Retinal pigment epithelial cell (primary cell): ENCODE results near the gene CTNNBL1.

Source experiments
- DNase-seq: peaks from one replicate; pipeline ENCODE4 v3.0.0-alpha.2; 2010; ENCODE audit warnings: low read depth
- H3K4me3 ChIP-seq: 2 replicates; pipeline ENCODE4 v1.5.1; 2011; ENCODE audit warnings: mild to moderate bottlenecking, low read length, control low read depth, moderate library complexity
- TF ChIP-seq, protein P1 (sequence below): conservative IDR thresholded peaks from 2 replicates; pipeline ENCODE4 v1.5.1; 2011; ENCODE audit warnings: low read depth, low read length, control low read depth, inconsistent platforms

The CTNNBL1 gene

DNA sequence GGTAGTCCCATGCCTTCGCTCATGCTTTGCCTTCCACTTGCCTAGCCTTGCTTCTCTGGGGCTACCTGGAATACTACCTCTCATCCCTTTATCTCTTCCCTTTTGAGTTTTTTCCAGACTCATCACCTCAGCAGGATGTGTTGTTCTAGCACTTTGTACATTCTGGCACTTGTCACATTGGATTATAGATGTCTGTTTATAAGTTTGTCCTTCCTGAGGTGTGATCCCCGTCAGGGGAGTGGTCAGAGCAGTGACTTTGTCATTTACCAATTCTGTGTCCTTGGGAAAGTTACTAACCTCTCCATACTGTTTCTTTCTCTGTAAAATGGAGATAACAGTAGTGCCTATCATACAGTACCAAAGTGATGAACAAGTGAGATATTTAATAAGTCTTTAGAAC is 66.5 kb downstream of the CTNNBL1 start:
- no peak for DNase-seq
- no peak overlapping the region for H3K4me3 ChIP-seq
- TF ChIP-seq, protein P1, sequence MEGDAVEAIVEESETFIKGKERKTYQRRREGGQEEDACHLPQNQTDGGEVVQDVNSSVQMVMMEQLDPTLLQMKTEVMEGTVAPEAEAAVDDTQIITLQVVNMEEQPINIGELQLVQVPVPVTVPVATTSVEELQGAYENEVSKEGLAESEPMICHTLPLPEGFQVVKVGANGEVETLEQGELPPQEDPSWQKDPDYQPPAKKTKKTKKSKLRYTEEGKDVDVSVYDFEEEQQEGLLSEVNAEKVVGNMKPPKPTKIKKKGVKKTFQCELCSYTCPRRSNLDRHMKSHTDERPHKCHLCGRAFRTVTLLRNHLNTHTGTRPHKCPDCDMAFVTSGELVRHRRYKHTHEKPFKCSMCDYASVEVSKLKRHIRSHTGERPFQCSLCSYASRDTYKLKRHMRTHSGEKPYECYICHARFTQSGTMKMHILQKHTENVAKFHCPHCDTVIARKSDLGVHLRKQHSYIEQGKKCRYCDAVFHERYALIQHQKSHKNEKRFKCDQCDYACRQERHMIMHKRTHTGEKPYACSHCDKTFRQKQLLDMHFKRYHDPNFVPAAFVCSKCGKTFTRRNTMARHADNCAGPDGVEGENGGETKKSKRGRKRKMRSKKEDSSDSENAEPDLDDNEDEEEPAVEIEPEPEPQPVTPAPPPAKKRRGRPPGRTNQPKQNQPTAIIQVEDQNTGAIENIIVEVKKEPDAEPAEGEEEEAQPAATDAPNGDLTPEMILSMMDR = no peak

DNA sequence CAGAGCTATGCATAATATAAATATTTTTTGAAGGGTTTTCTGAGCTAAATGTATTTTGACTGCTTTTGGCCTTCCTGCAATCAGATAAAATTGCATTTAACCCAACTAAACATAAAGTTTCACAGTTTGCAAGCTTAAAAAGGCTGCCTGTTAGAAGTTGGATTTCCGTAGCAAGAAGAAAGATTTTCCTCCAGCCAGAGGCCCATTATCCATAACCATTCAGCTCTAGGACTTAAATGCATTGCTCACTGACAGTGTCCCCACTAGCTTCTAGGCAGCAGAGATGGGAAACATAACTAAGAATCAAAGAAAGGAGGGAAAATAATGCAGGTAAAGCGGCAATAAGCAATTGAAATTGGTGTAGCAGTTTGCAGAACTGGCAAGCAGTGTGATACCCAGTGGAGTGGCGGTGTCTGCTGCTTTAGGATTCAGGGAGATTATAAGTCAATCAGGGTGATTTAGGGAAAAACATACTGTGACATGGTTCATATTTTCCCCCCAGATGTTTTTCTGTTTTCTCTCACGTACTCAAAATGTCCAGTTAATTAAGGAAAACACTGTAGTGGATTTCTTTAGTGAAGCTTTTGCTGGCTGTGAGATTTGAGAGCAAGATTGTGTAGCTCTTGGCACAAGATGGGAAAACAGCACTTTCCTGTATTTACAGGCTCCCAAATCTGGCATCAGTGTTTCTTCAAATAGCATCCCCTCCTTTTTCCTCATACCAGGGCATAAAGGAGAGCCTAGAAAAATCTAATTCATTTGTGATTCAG is 69.1 kb downstream of the CTNNBL1 start:
- no peak overlapping the region for H3K4me3 ChIP-seq
- no peak for DNase-seq
- TF ChIP-seq, protein P1 = no peak

DNA sequence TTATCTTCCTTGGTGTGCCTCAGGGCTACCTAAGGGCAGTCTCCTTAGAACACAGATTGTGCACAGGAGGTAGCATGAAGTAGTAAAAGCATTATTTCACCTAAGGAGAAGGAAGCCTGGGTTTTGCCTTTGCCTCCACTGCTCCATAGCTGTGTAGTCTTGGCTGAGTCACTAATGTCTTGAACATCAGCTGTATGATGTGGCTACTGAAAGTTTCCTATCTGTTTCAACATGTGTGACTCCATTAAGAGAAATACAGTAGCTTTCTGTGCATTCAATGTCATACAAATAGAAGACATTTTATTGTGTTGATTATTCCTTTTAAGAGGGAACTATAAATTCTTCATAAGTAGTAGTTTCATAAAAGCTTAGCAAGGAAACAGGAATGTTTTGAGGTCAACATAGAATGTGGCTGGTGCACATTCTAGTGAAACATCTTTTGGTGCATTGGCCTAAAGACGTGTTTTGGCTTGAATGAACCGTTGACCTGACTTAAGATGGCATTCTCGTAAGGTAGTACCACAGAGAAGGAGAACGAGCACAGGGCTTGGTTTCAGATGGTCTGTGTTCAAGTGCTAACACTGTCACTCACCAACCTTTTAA is 70.6 kb downstream of the CTNNBL1 start:
- TF ChIP-seq, protein P1 = no peak
- DNase-seq = no peak
- H3K4me3 ChIP-seq = no peak overlapping the region

DNA sequence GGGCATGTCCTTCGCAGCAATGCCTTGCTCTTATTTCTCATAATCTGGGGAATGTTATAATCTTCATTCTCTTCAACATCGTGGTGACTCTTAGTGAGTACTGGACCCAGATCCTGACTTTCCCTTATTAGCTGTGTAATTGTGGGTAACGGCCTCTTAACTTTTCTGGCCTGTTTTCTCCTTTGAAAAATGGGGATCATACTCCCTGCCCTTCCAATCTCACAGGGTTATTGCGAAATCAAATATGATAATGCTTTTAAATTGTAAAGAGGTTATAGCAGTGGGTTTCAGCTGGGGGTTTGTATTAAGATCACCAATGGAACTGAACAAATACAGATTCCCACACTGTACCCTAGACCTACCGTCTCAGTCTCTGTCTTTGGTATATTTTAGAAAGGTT is 77.1 kb downstream of the CTNNBL1 start:
- TF ChIP-seq, protein P1 = no peak
- no peak overlapping the region for H3K4me3 ChIP-seq
- DNase-seq = no peak

DNA sequence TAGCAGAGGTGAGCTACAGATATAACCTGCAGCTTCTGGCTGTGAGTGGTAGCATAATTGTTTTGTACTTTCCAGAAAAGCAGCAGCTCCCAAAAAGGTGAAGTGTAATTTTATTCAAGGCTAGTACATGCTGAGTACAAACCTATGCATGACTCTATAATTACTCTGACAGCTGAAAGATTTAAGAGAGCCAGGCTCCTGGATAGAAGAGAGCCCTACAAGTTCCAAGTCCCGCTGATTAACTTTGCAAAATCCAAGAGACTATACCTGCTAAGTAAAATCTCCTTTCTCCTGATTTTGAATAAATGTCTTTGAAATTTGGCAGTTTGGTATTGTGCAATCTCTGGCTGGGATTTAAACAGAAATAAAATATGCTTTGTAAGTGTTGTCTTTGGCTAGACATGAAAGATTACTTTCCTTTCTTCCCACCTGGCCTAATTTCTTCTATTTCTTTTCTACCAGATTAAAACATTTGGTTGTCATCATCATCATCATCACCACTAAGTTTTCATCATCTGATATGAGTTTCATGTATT is 79.5 kb downstream of the CTNNBL1 start:
- TF ChIP-seq, protein P1 = no peak
- no peak overlapping the region for H3K4me3 ChIP-seq
- no peak for DNase-seq

DNA sequence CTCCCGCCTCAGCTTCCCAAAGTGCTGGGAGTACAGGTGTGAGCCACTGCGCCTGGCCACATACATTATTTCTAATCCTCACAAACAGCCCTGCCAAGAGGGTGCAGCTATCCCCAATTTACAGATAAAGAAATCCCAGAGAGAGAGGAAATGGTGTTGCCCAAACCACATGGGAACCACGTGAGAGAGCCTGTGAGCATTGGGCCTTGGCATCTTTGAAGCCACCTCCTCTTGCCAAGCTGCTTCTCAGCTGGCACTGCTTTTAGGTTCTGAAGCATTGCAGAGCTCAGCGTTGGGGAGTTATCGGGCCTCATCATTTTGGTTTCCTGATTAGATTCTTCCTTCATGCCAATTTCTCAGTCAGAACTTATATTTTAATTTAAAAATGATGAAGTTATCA is 80.3 kb downstream of the CTNNBL1 start:
- TF ChIP-seq, protein P1 = no peak
- no peak overlapping the region for H3K4me3 ChIP-seq
- no peak for DNase-seq

DNA sequence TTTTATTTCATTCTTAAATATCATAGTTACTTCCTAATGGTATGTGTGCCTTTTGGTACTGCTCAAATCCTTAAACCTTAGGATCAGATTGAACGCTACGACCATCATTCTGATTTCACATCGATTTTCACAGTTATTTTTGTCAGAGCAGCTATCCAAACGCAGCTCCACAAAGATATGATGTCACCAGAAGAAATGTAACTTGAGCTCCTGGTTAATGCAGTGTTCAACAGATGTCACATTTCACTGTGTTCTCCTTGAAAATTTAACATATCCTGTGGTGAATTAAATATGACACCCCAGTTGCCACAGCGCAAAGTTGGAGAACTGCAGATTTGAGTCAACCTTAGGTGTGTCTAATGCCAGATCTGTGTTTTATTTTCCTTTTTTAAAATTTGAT is 81.4 kb downstream of the CTNNBL1 start:
- TF ChIP-seq, protein P1 = no peak
- no peak for DNase-seq

More for the DNA sequence above, 81.4 kb downstream of the CTNNBL1 start:
- no peak overlapping the region for H3K4me3 ChIP-seq
